ENCODE measurements around the gene SPINK9.

DNA sequence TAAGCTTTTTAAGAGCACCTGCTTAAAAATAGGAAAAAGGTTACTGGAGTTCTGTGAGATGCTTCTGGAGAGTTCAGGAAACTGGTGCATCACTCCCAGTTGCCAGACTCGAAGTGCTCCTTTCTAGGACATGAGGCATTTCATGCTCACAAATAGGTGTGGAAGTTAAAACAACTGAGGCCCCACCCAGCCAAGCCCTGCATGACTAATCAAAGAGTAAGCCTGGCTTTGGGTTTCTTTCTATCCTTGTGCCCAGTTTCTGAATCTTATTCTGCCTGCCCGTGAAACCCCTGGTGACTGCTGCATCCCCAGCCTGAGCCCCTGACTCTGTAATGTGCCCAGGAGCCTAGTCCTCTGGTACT is 7.7 kb downstream of the SPINK9 start:
- TF ChIP-seq, protein P1, sequence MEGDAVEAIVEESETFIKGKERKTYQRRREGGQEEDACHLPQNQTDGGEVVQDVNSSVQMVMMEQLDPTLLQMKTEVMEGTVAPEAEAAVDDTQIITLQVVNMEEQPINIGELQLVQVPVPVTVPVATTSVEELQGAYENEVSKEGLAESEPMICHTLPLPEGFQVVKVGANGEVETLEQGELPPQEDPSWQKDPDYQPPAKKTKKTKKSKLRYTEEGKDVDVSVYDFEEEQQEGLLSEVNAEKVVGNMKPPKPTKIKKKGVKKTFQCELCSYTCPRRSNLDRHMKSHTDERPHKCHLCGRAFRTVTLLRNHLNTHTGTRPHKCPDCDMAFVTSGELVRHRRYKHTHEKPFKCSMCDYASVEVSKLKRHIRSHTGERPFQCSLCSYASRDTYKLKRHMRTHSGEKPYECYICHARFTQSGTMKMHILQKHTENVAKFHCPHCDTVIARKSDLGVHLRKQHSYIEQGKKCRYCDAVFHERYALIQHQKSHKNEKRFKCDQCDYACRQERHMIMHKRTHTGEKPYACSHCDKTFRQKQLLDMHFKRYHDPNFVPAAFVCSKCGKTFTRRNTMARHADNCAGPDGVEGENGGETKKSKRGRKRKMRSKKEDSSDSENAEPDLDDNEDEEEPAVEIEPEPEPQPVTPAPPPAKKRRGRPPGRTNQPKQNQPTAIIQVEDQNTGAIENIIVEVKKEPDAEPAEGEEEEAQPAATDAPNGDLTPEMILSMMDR (IDR thresholded peaks at IDR 0.05; ENCODE audit: low read depth, low read length, poor library complexity, severe bottlenecking): no peak
- TF ChIP-seq EZH2phosphoT487 (IDR thresholded peaks at IDR 0.05; ENCODE audit: borderline replicate concordance, low read length): no peak
